Muscle of arm (tissue), 12 donors: ENCODE measurements around the gene RNF133. TPM values are rescaled to one million over a fixed set of nuclear protein-coding genes. Genes with fewer than 3 reads are reported as not detected.
"Not testable (repeated sequence)": the region's sequence is repeated elsewhere in the genome, so short reads cannot be mapped to it uniquely, and the experiment has no call there.

Source experiments
- DNase-seq: peaks from one replicate; pipeline ENCODE4 v3.0.0-alpha.2; 2013
- polyA plus RNA-seq, 12 donors: library from polyadenylated mRNA; unstranded; fragments of 120-200 nt; gene quantifications; one replicate each; pipeline ENCODE4 v1.2.1, GENCODE V29; 2013; ENCODE audit not compliant: insufficient read length in 12 of 12

The RNF133 gene
- polyA plus RNA-seq, 12 donors, result 0.12 TPM; not detected in 11

GRCh38 chr7:122691569-122692235 lies 7.2 kb downstream of the RNF133 start:
- no peak for DNase-seq

GRCh38 chr7:122689346-122690109 lies 9.4 kb downstream of the RNF133 start:
- no peak for DNase-seq

- DNase-seq, result peak; percentile 8
Observed at GRCh38 chr7:122688400-122688998, 10.4 kb downstream of the RNF133 start.

GRCh38 chr7:122686360-122686878 lies 12.5 kb downstream of the RNF133 start:
- DNase-seq, result no peak

- DNase-seq, result no peak
Observed at GRCh38 chr7:122684504-122684903, 14.4 kb downstream of the RNF133 start.

GRCh38 chr7:122682815-122683550 lies 15.9 kb downstream of the RNF133 start:
- no peak for DNase-seq

- not testable (repeated sequence) for DNase-seq
Observed at GRCh38 chr7:122681186-122681585, 17.7 kb downstream of the RNF133 start.

- no peak for DNase-seq
Observed at GRCh38 chr7:122679813-122680212, 19.1 kb downstream of the RNF133 start.

GRCh38 chr7:122679269-122679709 lies 19.6 kb downstream of the RNF133 start:
- DNase-seq, result not testable (repeated sequence)

- DNase-seq, result no peak
Observed at GRCh38 chr7:122677149-122677548, 21.8 kb downstream of the RNF133 start.

- DNase-seq, result no peak
Observed at GRCh38 chr7:122676466-122676865, 22.5 kb downstream of the RNF133 start.

- no peak for DNase-seq
Observed at GRCh38 chr7:122675621-122676020, 23.3 kb downstream of the RNF133 start.

- peak; percentile 6 for DNase-seq
Observed at GRCh38 chr7:122675011-122675410, 23.9 kb downstream of the RNF133 start.

- DNase-seq, result peak; percentile 57
Observed at GRCh38 chr7:122674502-122674901, 24.4 kb downstream of the RNF133 start.

GRCh38 chr7:122673951-122674350 lies 25.0 kb downstream of the RNF133 start:
- no peak for DNase-seq

GRCh38 chr7:122672536-122672935 lies 26.4 kb downstream of the RNF133 start:
- no peak for DNase-seq

- no peak for DNase-seq
Observed at GRCh38 chr7:122663733-122664132, 35.2 kb downstream of the RNF133 start.

- DNase-seq, result no peak
Observed at GRCh38 chr7:122658856-122659255, 40.1 kb downstream of the RNF133 start.

GRCh38 chr7:122653685-122654084 lies 45.2 kb downstream of the RNF133 start:
- no peak for DNase-seq

- DNase-seq, result no peak
Observed at GRCh38 chr7:122652876-122653275, 46.0 kb downstream of the RNF133 start.

- DNase-seq, result no peak
Observed at GRCh38 chr7:122651451-122651850, 47.5 kb downstream of the RNF133 start.
